Neutrophil (primary cell): ENCODE results near the gene CENPT.

Experiments
- H3K27ac ChIP-seq: fragments of 200-600 bp; sonication (generic); 2 replicates; pipeline ENCODE4 v1.5.1; 2016; ENCODE audit warnings: mild to moderate bottlenecking, moderate library complexity
- H3K27me3 ChIP-seq: fragments of 200-600 bp; sonication (generic); 2 replicates; pipeline ENCODE4 v1.6.0; 2016; ENCODE audit warnings: mild to moderate bottlenecking
- H3K36me3 ChIP-seq: fragments of 200-600 bp; sonication (generic); 2 replicates; pipeline ENCODE4 v1.5.1; 2017
- H3K4me1 ChIP-seq, 2 experiments: fragments of 200-600 bp in 1 of 2; sonication (generic) in 1 of 2; 1 replicate in 1 of 2; 2 replicates in 1 of 2; pipeline versions ENCODE4 v1.5.1 to v1.6.1; 2013 to 2016; ENCODE audit warnings: low read depth in 1 of 2, low read length in 1 of 2, mild to moderate bottlenecking in 1 of 2, moderate library complexity in 1 of 2; ENCODE audit not compliant: control insufficient read depth in 1 of 2, insufficient read depth in 1 of 2
- H3K4me3 ChIP-seq, 2 experiments: fragments of 200-600 bp in 1 of 2; sonication (generic) in 1 of 2; 1 replicate in 1 of 2; 2 replicates in 1 of 2; pipeline ENCODE4 v1.5.1; 2013 to 2016; ENCODE audit warnings: low read depth in 1 of 2, low read length in 1 of 2, mild to moderate bottlenecking in 1 of 2, moderate library complexity in 1 of 2
- H3K9me3 ChIP-seq: fragments of 200-600 bp; sonication (generic); 2 replicates; pipeline ENCODE4 v1.5.1; 2016
- TF ChIP-seq, protein P1 (sequence below): fragments of 200-600 bp; sonication (generic); IDR thresholded peaks from 2 replicates; pipeline ENCODE4 v1.5.1; 2016; ENCODE audit warnings: antibody characterized with exemption

Gene CENPT

DNA sequence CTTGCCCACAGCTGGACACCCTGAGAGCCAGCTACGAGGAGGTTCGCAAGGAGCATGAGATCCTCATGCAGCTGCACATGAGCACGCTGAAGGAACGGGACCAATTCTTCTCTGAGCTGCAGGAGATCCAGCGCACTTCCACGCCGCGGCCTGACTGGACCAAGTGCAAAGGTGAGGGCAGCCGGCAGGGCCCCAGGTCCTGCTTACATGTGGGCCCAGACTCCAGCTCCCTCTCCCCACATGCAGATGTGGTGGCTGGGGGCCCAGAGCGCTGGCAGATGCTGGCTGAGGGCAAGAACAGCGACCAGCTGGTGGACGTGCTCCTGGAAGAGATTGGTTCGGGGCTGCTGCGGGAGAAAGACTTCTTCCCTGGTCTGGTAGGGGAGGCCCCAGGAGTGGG lies 21.6 kb downstream of the CENPT start:
- H3K36me3 ChIP-seq, result peaks cover 49% of the 10 kb centered on the region
- H3K4me1 ChIP-seq, result no peaks in the 10 kb centered on the region
- TF ChIP-seq, protein P1, sequence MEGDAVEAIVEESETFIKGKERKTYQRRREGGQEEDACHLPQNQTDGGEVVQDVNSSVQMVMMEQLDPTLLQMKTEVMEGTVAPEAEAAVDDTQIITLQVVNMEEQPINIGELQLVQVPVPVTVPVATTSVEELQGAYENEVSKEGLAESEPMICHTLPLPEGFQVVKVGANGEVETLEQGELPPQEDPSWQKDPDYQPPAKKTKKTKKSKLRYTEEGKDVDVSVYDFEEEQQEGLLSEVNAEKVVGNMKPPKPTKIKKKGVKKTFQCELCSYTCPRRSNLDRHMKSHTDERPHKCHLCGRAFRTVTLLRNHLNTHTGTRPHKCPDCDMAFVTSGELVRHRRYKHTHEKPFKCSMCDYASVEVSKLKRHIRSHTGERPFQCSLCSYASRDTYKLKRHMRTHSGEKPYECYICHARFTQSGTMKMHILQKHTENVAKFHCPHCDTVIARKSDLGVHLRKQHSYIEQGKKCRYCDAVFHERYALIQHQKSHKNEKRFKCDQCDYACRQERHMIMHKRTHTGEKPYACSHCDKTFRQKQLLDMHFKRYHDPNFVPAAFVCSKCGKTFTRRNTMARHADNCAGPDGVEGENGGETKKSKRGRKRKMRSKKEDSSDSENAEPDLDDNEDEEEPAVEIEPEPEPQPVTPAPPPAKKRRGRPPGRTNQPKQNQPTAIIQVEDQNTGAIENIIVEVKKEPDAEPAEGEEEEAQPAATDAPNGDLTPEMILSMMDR, result no peak
- no peaks in the 10 kb centered on the region for H3K27me3 ChIP-seq
- no peak overlapping the region for H3K27ac ChIP-seq
- no peak overlapping the region for H3K4me3 ChIP-seq
- H3K9me3 ChIP-seq, result no peaks in the 10 kb centered on the region

GRCh38 chr16:67825119-67825518 lies 22.4 kb downstream of the CENPT start:
- TF ChIP-seq, protein P1, result no peak
- Histone ChIP-seq H3K9me3 (no peaks in the 10 kb centered on the region), H3K27ac (no peak overlapping the region), H3K27me3 (no peaks in the 10 kb centered on the region), H3K4me1 (no peaks in the 10 kb centered on the region), H3K4me3 (no peak overlapping the region), H3K36me3 (peaks cover 41% of the 10 kb centered on the region)

- H3K27ac ChIP-seq, result no peak overlapping the region
- H3K4me1 ChIP-seq, result no peaks in the 10 kb centered on the region
- no peaks in the 10 kb centered on the region for H3K9me3 ChIP-seq
- TF ChIP-seq, protein P1, result no peak
- H3K27me3 ChIP-seq, result no peaks in the 10 kb centered on the region
- H3K36me3 ChIP-seq, result peaks cover 15% of the 10 kb centered on the region
- no peak overlapping the region for H3K4me3 ChIP-seq
These were observed 25.0 kb downstream of the CENPT start for GRCh38 chr16:67822511-67822910.

GRCh38 chr16:67820608-67821259 lies 26.8 kb downstream of the CENPT start:
- Histone ChIP-seq H3K27me3 (no peaks in the 10 kb centered on the region), H3K4me3 (no peak overlapping the region), H3K4me1 (no peaks in the 10 kb centered on the region), H3K27ac (no peak overlapping the region), H3K9me3 (no peaks in the 10 kb centered on the region), H3K36me3 (no peaks in the 10 kb centered on the region)
- TF ChIP-seq, protein P1, result no peak

DNA sequence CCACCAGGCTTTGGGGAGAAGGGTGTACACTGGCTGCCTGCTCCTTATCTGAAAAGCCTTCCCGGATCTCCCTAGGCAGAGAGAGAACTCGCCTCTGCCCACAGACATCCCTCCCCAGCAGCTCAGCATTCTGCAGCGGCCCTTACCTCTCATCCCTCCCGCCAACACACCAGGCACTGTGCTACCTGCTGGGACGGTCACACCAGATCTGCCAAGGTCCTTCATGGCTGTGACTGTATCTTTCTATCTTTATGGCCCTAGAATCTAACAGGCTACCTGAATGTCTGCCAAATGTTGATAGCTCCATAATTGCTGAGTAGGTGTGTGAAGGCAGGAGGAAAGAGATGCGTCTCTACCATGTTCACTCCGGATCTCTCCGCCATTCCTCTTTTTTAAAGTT lies 32.9 kb downstream of the CENPT start:
- no peaks in the 10 kb centered on the region for H3K4me1 ChIP-seq
- H3K9me3 ChIP-seq, result no peaks in the 10 kb centered on the region
- no peak overlapping the region for H3K27ac ChIP-seq
- no peak overlapping the region for H3K4me3 ChIP-seq
- TF ChIP-seq, protein P1, result no peak
- H3K36me3 ChIP-seq, result no peaks in the 10 kb centered on the region
- no peaks in the 10 kb centered on the region for H3K27me3 ChIP-seq

DNA sequence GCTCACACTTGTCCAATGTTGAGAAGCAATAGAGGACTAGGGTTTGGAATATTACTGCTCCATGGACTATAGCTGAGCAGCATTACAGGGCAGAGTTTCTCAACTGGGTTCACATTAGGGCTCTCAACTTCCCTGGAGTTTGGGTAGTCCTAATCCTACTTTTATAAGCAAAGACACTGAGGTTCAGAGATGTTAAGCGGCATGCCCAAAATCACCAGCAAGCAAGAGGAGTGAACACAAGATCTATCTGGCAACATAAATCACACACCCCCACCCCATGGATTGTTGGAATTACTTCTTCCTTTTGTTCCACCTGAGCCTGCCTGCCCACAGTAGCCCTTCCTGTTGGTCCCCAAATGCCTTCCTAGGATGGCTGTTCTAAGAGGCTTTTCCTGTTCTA lies 35.6 kb downstream of the CENPT start:
- TF ChIP-seq, protein P1, result no peak
- no peaks in the 10 kb centered on the region for H3K36me3 ChIP-seq
- H3K4me1 ChIP-seq, result peaks cover 6% of the 10 kb centered on the region in 2 experiments
- no peak overlapping the region for H3K4me3 ChIP-seq
- H3K27me3 ChIP-seq, result no peaks in the 10 kb centered on the region
- no peaks in the 10 kb centered on the region for H3K9me3 ChIP-seq
- H3K27ac ChIP-seq, result no peak overlapping the region
